Stimulated activated CD8-positive, alpha-beta memory T cell treated with anti-CD3 and anti-CD28 coated beads, Interleukin-12 subunit alpha, Interleukin-12 subunit beta, amount 100 ng/mL, for 1 hour (primary cell): ENCODE data around the gene TMEM184A.

Source experiments
- DNase-seq: peaks from one replicate; pipeline ENCODE4 v3.0.0-alpha.2; 2020; ENCODE audit warnings: low read depth

TMEM184A gene

GRCh38 chr7:1501487-1502270 is 54.3 kb downstream of the TMEM184A start:
- no peak for DNase-seq

GRCh38 chr7:1500064-1500807 is 55.8 kb downstream of the TMEM184A start:
- no peak for DNase-seq

- no peak for DNase-seq
These were observed 56.5 kb downstream of the TMEM184A start for GRCh38 chr7:1499367-1500029.

- no peak for DNase-seq
These were observed 57.4 kb downstream of the TMEM184A start for GRCh38 chr7:1498370-1499305.

GRCh38 chr7:1497293-1497927 is 58.6 kb downstream of the TMEM184A start:
- no peak for DNase-seq

- DNase-seq = no peak
These were observed 59.3 kb downstream of the TMEM184A start for GRCh38 chr7:1496531-1497292.

- no peak for DNase-seq
These were observed 60.3 kb downstream of the TMEM184A start for GRCh38 chr7:1495564-1496242.

GRCh38 chr7:1494866-1495563 is 61.0 kb downstream of the TMEM184A start:
- no peak for DNase-seq

- DNase-seq = no peak
These were observed 61.6 kb downstream of the TMEM184A start for GRCh38 chr7:1494447-1494846.

- DNase-seq = no peak
These were observed 62.4 kb downstream of the TMEM184A start for GRCh38 chr7:1493571-1493970.

GRCh38 chr7:1493129-1493528 is 62.9 kb downstream of the TMEM184A start:
- no peak for DNase-seq

- no peak for DNase-seq
These were observed 63.4 kb downstream of the TMEM184A start for GRCh38 chr7:1492640-1493039.
